Measurements from ENCODE around the gene TRIM63.
A peak's percentile ranks its signal among the peaks of the same experiment; 100 is the strongest.

The TRIM63 gene

GRCh38 chr1:26053718-26054560 is 13.5 kb downstream of the TRIM63 start:
- no peak for DNase-seq

GRCh38 chr1:26050248-26050640 is 17.2 kb downstream of the TRIM63 start:
- no peak for DNase-seq

- no peak for DNase-seq
These were observed 17.7 kb downstream of the TRIM63 start for GRCh38 chr1:26049531-26050247.

- no peak for DNase-seq
These were observed 20.1 kb downstream of the TRIM63 start for GRCh38 chr1:26047278-26047874.

GRCh38 chr1:26046246-26047095 is 21.0 kb downstream of the TRIM63 start:
- DNase-seq = no peak

GRCh38 chr1:26045722-26046245 is 21.6 kb downstream of the TRIM63 start, which contains the start of gene SLC30A2:
SLC30A2 (minus strand) TSS chr1:26046118; CDS start chr1:26045896, 222 bp downstream.
- DNase-seq = no peak

- no peak for DNase-seq
These were observed 22.3 kb downstream of the TRIM63 start for GRCh38 chr1:26044971-26045721.

GRCh38 chr1:26044414-26044813 is 23.0 kb downstream of the TRIM63 start:
- no peak for DNase-seq

- DNase-seq = no peak
These were observed 23.7 kb downstream of the TRIM63 start for GRCh38 chr1:26043765-26044164.

GRCh38 chr1:26041978-26042377 is 25.5 kb downstream of the TRIM63 start:
- no peak for DNase-seq

GRCh38 chr1:26041401-26041800 is 26.0 kb downstream of the TRIM63 start:
- no peak for DNase-seq

- DNase-seq = no peak
These were observed 28.5 kb downstream of the TRIM63 start for GRCh38 chr1:26038904-26039303.

- no peak for DNase-seq
These were observed 29.0 kb downstream of the TRIM63 start for GRCh38 chr1:26038477-26038876.

GRCh38 chr1:26037904-26038303 is 29.5 kb downstream of the TRIM63 start:
- DNase-seq = no peak

GRCh38 chr1:26036756-26037281 is 30.6 kb downstream of the TRIM63 start:
- no peak for DNase-seq

- peak; percentile 31 for DNase-seq
These were observed 31.3 kb downstream of the TRIM63 start for GRCh38 chr1:26035959-26036755.

GRCh38 chr1:26035203-26035958 is 32.0 kb downstream of the TRIM63 start:
- peak; percentile 90 for DNase-seq

- DNase-seq = no peak
These were observed 32.8 kb downstream of the TRIM63 start for GRCh38 chr1:26034504-26035202.
